Sigmoid colon (tissue), 3 donors: ENCODE measurements around the gene TXNDC11.

Source experiments
- POLR2A ChIP-seq, 2 donors: fragments of 450-650 bp; IDR thresholded peaks; one replicate each; pipeline ENCODE4 v1.6.1; 2016; ENCODE audit warnings: antibody characterized with exemption in 2 of 2, mild to moderate bottlenecking in 2 of 2, moderate library complexity in 2 of 2
- TF ChIP-seq, protein P1 (sequence below), 4 experiments: fragments of 450-650 bp in 3 of 4; fragments of 200-600 bp in 1 of 4; IDR thresholded peaks; one replicate each; pipeline ENCODE4 v1.5.1; 2016 to 2019; ENCODE audit warnings: antibody characterized with exemption in 4 of 4, mild to moderate bottlenecking in 3 of 4, moderate library complexity in 2 of 4

DNA sequence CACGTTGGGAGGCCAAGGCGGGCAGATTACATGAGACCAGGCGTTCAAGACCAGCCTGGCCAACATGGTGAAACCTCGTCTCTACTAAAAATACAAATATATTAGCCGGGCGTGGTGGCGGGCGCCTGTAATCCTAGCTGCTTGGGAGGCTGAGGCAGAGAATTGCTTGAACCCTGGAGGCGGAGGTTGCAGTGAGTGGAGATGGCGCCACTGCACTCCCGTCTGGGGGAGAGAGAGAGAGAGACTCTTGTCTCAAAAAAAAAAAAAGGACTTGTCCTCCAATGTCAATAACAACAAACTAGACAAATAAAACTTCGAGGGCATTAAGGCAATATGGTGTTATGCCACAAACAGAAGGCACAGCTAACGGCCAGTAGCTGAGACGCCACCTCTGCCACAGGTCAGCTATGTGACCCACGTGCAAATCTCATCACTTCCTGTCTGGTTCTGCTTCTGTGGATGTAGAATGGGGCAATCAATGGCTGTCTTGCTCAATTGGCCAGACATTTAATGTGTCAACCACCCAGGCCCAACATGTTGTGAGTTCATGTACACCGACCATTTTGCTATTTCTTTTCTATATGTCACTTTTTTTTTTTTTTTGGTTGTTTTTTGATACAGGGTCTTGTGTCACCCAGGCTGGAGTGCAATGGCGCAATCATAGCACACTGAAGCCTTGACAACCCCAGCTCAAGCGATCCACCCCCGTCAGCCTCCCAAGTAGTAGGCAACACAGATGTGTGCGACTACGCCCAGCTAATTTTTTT is 834 bp upstream of the TXNDC11 start:
- TF ChIP-seq, protein P1, sequence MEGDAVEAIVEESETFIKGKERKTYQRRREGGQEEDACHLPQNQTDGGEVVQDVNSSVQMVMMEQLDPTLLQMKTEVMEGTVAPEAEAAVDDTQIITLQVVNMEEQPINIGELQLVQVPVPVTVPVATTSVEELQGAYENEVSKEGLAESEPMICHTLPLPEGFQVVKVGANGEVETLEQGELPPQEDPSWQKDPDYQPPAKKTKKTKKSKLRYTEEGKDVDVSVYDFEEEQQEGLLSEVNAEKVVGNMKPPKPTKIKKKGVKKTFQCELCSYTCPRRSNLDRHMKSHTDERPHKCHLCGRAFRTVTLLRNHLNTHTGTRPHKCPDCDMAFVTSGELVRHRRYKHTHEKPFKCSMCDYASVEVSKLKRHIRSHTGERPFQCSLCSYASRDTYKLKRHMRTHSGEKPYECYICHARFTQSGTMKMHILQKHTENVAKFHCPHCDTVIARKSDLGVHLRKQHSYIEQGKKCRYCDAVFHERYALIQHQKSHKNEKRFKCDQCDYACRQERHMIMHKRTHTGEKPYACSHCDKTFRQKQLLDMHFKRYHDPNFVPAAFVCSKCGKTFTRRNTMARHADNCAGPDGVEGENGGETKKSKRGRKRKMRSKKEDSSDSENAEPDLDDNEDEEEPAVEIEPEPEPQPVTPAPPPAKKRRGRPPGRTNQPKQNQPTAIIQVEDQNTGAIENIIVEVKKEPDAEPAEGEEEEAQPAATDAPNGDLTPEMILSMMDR (IDR thresholded peaks at IDR 0.05): no peak
- no peak for TF ChIP-seq POLR2A (IDR thresholded peaks at IDR 0.05)
